PFSK-1 (cell line): Measurements from ENCODE around the gene GZF1.

Source experiments
- FOXP2 ChIP-seq: optimal IDR thresholded peaks from 2 replicates; pipeline ENCODE3; 2011; ENCODE audit warnings: borderline replicate concordance, control low read depth, inconsistent platforms; ENCODE audit not compliant: insufficient read depth; ENCODE audit errors: extremely low read length, extremely low read depth
- POLR2AphosphoS5 ChIP-seq: IDR thresholded peaks from 2 replicates; pipeline ENCODE4 v1.6.1; 2012; ENCODE audit warnings: low read depth, mild to moderate bottlenecking, control low read depth, low read length, moderate library complexity
- SIN3A ChIP-seq: IDR thresholded peaks from 2 replicates; pipeline ENCODE4 v1.6.1; 2012; ENCODE audit warnings: mild to moderate bottlenecking, low read length, moderate library complexity, borderline replicate concordance; ENCODE audit not compliant: insufficient read depth
- TAF1 ChIP-seq: IDR thresholded peaks from 2 replicates; pipeline ENCODE4 v1.6.1; 2012; ENCODE audit warnings: low read length, control low read depth, borderline replicate concordance; ENCODE audit not compliant: insufficient read depth
- TF ChIP-seq, protein P1 (sequence below), 2 experiments: IDR thresholded peaks; 2 replicates each; pipeline versions ENCODE4 v1.6.1 to v1.8.0; 2011 to 2012; ENCODE audit warnings: low read depth in 2 of 2, low read length in 2 of 2, control low read depth in 1 of 2, inconsistent platforms in 1 of 2, mild to moderate bottlenecking in 1 of 2, moderate library complexity in 1 of 2; ENCODE audit not compliant: insufficient read depth in 1 of 2

The GZF1 gene

DNA sequence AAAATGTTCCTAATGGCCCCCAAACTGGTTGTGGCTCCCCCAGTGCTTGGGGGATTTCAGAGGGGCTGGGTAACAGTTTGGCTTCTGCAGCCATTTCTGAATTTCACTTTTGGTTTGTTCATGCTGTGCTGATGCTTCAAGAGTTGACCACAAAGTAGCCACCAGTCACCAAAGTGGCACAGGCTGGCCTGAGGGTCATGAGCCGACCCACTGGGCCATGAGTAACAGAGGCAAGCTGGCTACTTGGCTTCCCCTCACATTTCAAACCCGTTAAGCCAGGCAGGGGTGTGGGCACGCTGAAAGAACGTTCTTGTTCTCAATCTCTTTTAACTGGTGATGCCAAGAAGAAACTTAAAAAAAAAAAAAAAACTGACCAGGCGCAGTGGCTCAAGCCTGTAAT, 26.5 kb upstream of the GZF1 start:
- TF ChIP-seq SIN3A (no peak), POLR2AphosphoS5 (no peak), TAF1 (no peak), FOXP2 (no peak)
- TF ChIP-seq, protein P1, sequence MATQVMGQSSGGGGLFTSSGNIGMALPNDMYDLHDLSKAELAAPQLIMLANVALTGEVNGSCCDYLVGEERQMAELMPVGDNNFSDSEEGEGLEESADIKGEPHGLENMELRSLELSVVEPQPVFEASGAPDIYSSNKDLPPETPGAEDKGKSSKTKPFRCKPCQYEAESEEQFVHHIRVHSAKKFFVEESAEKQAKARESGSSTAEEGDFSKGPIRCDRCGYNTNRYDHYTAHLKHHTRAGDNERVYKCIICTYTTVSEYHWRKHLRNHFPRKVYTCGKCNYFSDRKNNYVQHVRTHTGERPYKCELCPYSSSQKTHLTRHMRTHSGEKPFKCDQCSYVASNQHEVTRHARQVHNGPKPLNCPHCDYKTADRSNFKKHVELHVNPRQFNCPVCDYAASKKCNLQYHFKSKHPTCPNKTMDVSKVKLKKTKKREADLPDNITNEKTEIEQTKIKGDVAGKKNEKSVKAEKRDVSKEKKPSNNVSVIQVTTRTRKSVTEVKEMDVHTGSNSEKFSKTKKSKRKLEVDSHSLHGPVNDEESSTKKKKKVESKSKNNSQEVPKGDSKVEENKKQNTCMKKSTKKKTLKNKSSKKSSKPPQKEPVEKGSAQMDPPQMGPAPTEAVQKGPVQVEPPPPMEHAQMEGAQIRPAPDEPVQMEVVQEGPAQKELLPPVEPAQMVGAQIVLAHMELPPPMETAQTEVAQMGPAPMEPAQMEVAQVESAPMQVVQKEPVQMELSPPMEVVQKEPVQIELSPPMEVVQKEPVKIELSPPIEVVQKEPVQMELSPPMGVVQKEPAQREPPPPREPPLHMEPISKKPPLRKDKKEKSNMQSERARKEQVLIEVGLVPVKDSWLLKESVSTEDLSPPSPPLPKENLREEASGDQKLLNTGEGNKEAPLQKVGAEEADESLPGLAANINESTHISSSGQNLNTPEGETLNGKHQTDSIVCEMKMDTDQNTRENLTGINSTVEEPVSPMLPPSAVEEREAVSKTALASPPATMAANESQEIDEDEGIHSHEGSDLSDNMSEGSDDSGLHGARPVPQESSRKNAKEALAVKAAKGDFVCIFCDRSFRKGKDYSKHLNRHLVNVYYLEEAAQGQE (IDR thresholded peaks at IDR 0.05; ENCODE audit: insufficient read depth in 1 of 2, low read depth in 2 of 2, low read length in 2 of 2) = no peak

DNA sequence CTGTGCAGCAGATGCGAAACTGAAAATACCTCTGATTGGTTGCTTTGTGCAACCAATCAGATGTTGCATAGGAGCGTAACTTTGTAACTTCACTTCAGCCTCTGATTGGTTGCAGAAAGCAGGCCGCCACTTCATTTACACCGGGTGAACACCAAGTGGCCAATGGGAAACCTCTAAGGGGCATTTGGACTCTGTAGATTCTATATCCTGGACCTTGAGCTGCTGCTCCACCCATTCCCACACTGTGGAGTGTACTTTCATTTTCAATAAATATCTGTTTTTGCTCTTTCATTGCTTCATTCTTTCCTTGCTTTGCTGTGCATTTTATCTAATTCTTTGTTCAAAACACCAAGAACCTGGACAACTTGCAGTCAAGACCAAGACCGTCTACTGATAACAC, 25.5 kb upstream of the GZF1 start:
- TF ChIP-seq POLR2AphosphoS5 = no peak
- TF ChIP-seq SIN3A = no peak
- no peak for TF ChIP-seq FOXP2
- no peak for TF ChIP-seq TAF1
- TF ChIP-seq, protein P1 (IDR thresholded peaks at IDR 0.05; ENCODE audit: insufficient read depth in 1 of 2, low read depth in 2 of 2, low read length in 2 of 2) = no peak

DNA sequence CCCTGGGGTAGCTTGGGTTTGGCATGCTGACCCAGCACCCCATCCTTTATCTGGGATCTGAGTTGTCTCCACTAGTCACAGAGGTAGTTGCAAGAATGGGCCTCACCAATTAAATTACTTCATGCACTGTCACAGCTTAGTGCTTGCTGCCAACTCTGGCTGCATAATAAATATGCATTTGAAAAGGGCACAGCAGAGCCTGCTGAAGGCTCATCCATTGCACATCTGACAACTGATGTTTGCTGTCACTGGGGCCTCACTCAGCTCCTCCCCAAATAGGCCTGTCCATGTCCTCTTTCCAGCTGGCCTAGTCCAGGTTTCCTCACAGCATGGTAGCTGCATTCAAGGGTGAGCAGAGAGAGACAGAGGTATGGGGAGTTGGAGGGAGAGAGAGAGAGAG, 24.7 kb upstream of the GZF1 start:
- TF ChIP-seq TAF1 (no peak), SIN3A (no peak), POLR2AphosphoS5 (no peak), FOXP2 (no peak)
- TF ChIP-seq, protein P1 (IDR thresholded peaks at IDR 0.05; ENCODE audit: insufficient read depth in 1 of 2, low read depth in 2 of 2, low read length in 2 of 2) = no peak

DNA sequence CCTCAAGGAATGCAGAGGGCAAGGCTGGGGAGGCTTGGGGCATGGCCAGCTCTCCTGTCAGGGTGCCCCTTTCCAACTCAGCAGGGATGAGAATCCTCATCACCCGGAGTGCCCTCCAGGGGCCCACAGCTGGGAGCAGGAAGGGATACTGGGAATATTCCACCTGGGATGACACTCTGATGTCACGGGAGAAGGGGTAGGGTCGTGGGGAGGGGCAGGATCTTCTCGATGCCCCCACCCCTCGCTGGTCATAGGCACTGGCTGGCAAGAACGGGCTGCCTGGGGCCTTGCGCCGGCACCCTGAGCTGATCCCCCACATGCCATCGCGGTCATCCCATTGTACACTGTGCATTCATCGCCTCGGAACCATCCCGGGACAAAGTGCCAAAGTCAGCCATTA, 22.0 kb upstream of the GZF1 start:
- TF ChIP-seq FOXP2 (no peak), POLR2AphosphoS5 (no peak), TAF1 (no peak), SIN3A (no peak)
- TF ChIP-seq, protein P1 (IDR thresholded peaks at IDR 0.05; ENCODE audit: insufficient read depth in 1 of 2, low read depth in 2 of 2, low read length in 2 of 2) = no peak

DNA sequence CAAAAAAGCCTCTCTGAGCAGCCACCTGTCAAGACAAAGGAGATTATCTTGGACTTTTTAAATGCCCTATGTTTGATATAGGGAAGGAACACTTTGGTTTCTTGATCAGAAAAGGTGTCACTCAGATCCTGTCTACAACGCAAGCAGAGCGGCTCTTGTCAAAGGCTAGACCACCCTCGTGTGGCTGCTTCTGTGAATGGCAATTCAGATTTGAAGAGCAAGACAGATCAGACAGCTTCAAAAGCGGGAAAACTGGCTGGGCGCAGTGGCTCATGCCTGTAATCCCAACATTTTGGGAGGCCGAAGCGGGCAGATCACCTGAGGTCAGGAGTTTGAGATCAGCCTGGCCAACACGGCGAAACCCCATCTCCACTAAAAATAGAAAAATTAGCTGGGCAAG, 21.5 kb upstream of the GZF1 start:
- TF ChIP-seq, protein P1 (IDR thresholded peaks at IDR 0.05; ENCODE audit: insufficient read depth in 1 of 2, low read depth in 2 of 2, low read length in 2 of 2) = no peak
- TF ChIP-seq SIN3A (no peak), POLR2AphosphoS5 (no peak), FOXP2 (no peak), TAF1 (no peak)
